ENCODE data around the gene DGKI.

Gene DGKI

DNA sequence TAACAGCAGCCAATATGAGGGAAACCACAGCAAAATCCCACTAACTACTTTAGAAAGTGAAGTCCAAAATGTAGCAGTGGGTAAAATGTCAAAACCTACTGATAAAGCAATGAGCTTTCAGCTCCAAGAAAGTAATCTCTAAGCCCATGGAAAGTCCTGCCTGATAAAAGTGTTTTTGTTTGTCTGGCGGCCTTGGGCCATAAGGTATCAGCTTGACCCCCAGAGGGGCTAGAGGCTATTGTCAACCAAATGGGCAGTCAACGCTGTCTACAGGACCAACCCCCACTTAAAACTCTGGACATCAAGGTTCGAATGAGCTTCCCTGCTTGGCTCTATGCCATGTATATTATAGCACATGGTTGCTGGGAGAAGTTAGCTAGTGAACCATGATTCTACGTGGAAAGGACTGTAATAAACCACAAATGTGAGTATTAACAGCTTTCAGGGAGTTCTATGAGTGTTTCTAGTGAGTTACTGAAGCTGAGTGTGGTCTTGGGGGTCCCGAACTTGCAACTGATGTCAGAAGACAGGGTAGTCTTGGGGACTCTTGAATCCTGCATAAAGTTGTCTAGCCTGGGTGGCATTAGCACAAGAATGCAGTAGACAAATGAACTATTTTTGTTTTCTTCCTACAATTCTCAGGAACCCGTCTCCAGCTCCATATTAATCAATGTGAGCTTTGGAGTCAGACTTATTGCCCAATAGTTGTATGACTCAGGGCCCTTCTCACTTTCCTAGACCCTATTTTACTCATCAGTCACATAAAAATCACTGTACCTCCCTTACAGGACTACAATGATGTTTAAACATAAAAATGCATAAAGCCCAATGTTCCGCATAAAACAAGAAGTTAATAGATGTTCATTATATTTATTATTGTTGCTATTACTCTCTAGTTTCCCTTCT is 164.9 kb downstream of the DGKI start:
- Histone ChIP-seq H4K8ac (ENCODE audit: low read length) (peak overlapping the region; percentile 24), H3K9ac (ENCODE audit: low read length) (peak overlapping the region; percentile 82), H3K4me1 (ENCODE audit: control insufficient read depth, insufficient read depth, low read depth, low read length) (peaks cover 2% of the 10 kb centered on the region), H2BK12ac (ENCODE audit: low read length in 2 of 2) (no peak overlapping the region), H3K9me3 (ENCODE audit: control insufficient read depth, low read length) (no peaks in the 10 kb centered on the region), H3K27me3 (ENCODE audit: control insufficient read depth in 1 of 2, insufficient read depth in 1 of 2, low read length in 2 of 2) (no peaks in the 10 kb centered on the region), H3K18ac (ENCODE audit: low read depth in 1 of 2, low read length in 2 of 2) (no peak overlapping the region), H3K14ac (ENCODE audit: low read length in 2 of 2) (no peak overlapping the region), H3K23ac (ENCODE audit: low read length in 2 of 2) (no peak overlapping the region), H2BK5ac (ENCODE audit: low read depth, low read length, poor library complexity, severe bottlenecking) (peak overlapping the region; percentile 53), H2BK120ac (ENCODE audit: low read depth, low read length) (no peak overlapping the region), H3K4me3 (ENCODE audit: insufficient read depth in 1 of 2, low read depth in 1 of 2, low read length in 2 of 2) (peak overlapping the region in 1 of 2 experiments; percentile 41), H4K91ac (ENCODE audit: low read length) (no peak overlapping the region), H3K79me1 (replicated peaks; ENCODE audit: low read length, poor library complexity, severe bottlenecking) (no peaks in the 10 kb centered on the region), H3K4me2 (ENCODE audit: low read length, poor library complexity, severe bottlenecking) (no peak overlapping the region), H2AFZ (ENCODE audit: low read depth, low read length) (no peak overlapping the region), H3K36me3 (ENCODE audit: control insufficient read depth in 1 of 2, insufficient read depth in 2 of 2, low read depth in 1 of 2, low read length in 2 of 2) (no peaks in the 10 kb centered on the region), H2AK5ac (ENCODE audit: low read length, severe bottlenecking) (peak overlapping the region; percentile 23), H3K27ac (ENCODE audit: low read length, poor library complexity, severe bottlenecking) (peak overlapping the region; percentile 85), H2BK15ac (ENCODE audit: low read depth, poor library complexity, severe bottlenecking) (no peak overlapping the region), H3K4ac (ENCODE audit: low read depth in 1 of 2, low read length in 2 of 2) (no peak overlapping the region)
- peak; percentile 69 for DNase-seq
- 76% methylated on average over 7 of the region's 7 CpGs for WGBS

DNA sequence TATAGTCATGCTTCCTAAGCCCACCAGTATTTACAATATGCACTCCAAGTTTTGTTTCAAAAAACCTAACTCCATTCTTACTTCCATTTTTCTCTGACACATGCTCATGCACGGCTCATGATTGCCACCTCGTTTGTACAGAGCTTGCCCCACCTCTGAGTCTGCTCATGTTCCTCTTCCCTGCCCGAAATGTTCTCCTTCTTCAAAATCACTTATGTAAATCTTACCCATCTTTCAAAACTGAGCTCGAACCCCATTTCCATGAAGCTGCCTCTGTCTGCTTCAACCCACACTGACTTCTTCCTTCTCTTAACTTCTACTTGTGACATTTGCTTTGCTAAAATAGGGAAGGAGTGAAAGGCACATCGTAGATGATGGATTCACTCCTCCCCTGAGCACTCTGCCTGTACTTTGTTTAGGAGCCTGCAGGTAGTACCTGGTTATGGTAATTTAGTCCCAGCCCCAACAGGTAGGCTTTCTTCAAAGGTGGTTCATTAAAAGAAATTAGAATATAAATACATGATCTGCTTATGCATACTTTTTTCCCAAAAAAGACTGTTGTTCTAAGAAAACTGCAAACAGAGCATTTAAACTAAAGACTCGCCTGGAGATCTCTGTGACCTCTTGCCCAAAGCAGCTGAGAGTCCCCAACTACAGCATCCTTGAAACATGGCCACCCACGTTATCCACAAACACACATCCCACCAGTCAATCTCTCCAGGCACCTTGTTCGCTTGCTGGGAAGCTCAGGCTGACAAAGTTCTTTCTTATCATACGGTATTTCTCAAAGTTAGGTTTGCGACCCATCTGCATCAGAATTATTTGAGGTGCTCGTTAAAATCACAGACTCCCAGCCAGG is 172.0 kb downstream of the DGKI start:
- no peak for DNase-seq
- no peak overlapping the region for H2AK5ac ChIP-seq (ENCODE audit: low read length, severe bottlenecking)

DNA sequence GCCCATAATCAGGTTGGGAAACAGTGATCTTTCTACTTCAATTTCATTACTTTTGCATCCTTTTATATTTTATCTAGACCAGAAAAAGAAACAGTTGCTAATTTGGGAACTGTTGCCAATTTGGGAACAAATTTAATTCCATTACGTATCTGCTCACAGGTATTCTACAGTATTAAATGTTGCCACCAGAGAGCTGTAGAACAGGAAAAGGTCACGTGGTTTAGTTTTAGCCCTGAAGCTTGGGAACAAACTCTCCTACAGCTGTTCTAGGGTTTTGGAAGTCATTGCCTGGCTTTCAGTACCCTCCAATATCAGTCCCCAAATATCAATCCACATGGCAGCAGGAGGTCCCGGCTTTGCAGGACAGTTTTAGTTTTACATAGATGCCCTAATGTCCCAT is 172.7 kb downstream of the DGKI start:
- no peak overlapping the region for H2BK5ac ChIP-seq (ENCODE audit: low read depth, low read length, poor library complexity, severe bottlenecking)
- H3K36me3 ChIP-seq (ENCODE audit: control insufficient read depth in 1 of 2, insufficient read depth in 2 of 2, low read depth in 1 of 2, low read length in 2 of 2), result no peaks in the 10 kb centered on the region
- H3K4ac ChIP-seq (ENCODE audit: low read depth in 1 of 2, low read length in 2 of 2), result no peak overlapping the region
- DNase-seq, result no peak
- no peak overlapping the region for H4K91ac ChIP-seq (ENCODE audit: low read length)
- no peak overlapping the region for H3K23ac ChIP-seq (ENCODE audit: low read length in 2 of 2)
- H3K79me1 ChIP-seq (replicated peaks; ENCODE audit: low read length, poor library complexity, severe bottlenecking), result no peaks in the 10 kb centered on the region
- H3K18ac ChIP-seq (ENCODE audit: low read depth in 1 of 2, low read length in 2 of 2), result no peak overlapping the region
- no peaks in the 10 kb centered on the region for H3K27me3 ChIP-seq (ENCODE audit: control insufficient read depth in 1 of 2, insufficient read depth in 1 of 2, low read length in 2 of 2)
- H2BK120ac ChIP-seq (ENCODE audit: low read depth, low read length), result no peak overlapping the region
- no peak overlapping the region for H3K27ac ChIP-seq (ENCODE audit: low read length, poor library complexity, severe bottlenecking)
- peaks cover 4% of the 10 kb centered on the region for H3K4me1 ChIP-seq (ENCODE audit: control insufficient read depth, insufficient read depth, low read depth, low read length)
- H2AK5ac ChIP-seq (ENCODE audit: low read length, severe bottlenecking), result no peak overlapping the region
- no peak overlapping the region for H3K4me3 ChIP-seq (ENCODE audit: insufficient read depth in 1 of 2, low read depth in 1 of 2, low read length in 2 of 2)
- 90% methylated on average over 3 of the region's 3 CpGs for WGBS
- no peak overlapping the region for H3K9ac ChIP-seq (ENCODE audit: low read length)
- H4K8ac ChIP-seq (ENCODE audit: low read length), result no peak overlapping the region
- H3K9me3 ChIP-seq (ENCODE audit: control insufficient read depth, low read length), result no peaks in the 10 kb centered on the region
- H3K4me2 ChIP-seq (ENCODE audit: low read length, poor library complexity, severe bottlenecking), result no peak overlapping the region
- no peak overlapping the region for H3K14ac ChIP-seq (ENCODE audit: low read length in 2 of 2)
- no peak overlapping the region for H2BK15ac ChIP-seq (ENCODE audit: low read depth, poor library complexity, severe bottlenecking)
- no peak overlapping the region for H2AFZ ChIP-seq (ENCODE audit: low read depth, low read length)
- no peak overlapping the region for H2BK12ac ChIP-seq (ENCODE audit: low read length in 2 of 2)

More for the DNA sequence above, 172.0 kb downstream of the DGKI start:
- no peak overlapping the region for H3K9ac ChIP-seq (ENCODE audit: low read length)
- no peak overlapping the region for H3K14ac ChIP-seq (ENCODE audit: low read length in 2 of 2)
- H3K4me1 ChIP-seq (ENCODE audit: control insufficient read depth, insufficient read depth, low read depth, low read length), result peaks cover 4% of the 10 kb centered on the region
- no peaks in the 10 kb centered on the region for H3K79me1 ChIP-seq (replicated peaks; ENCODE audit: low read length, poor library complexity, severe bottlenecking)
- no peak overlapping the region for H2AFZ ChIP-seq (ENCODE audit: low read depth, low read length)
- H2BK12ac ChIP-seq (ENCODE audit: low read length in 2 of 2), result no peak overlapping the region
- H3K27ac ChIP-seq (ENCODE audit: low read length, poor library complexity, severe bottlenecking), result no peak overlapping the region
- no peak overlapping the region for H4K8ac ChIP-seq (ENCODE audit: low read length)
- H2BK15ac ChIP-seq (ENCODE audit: low read depth, poor library complexity, severe bottlenecking), result no peak overlapping the region
- no peak overlapping the region for H3K23ac ChIP-seq (ENCODE audit: low read length in 2 of 2)
- H3K4me3 ChIP-seq (ENCODE audit: insufficient read depth in 1 of 2, low read depth in 1 of 2, low read length in 2 of 2), result no peak overlapping the region
- H2BK5ac ChIP-seq (ENCODE audit: low read depth, low read length, poor library complexity, severe bottlenecking), result no peak overlapping the region
- no peaks in the 10 kb centered on the region for H3K9me3 ChIP-seq (ENCODE audit: control insufficient read depth, low read length)
- H4K91ac ChIP-seq (ENCODE audit: low read length), result no peak overlapping the region
- no peak overlapping the region for H3K18ac ChIP-seq (ENCODE audit: low read depth in 1 of 2, low read length in 2 of 2)
- no peak overlapping the region for H2BK120ac ChIP-seq (ENCODE audit: low read depth, low read length)
- no peak overlapping the region for H3K4me2 ChIP-seq (ENCODE audit: low read length, poor library complexity, severe bottlenecking)
- H3K36me3 ChIP-seq (ENCODE audit: control insufficient read depth in 1 of 2, insufficient read depth in 2 of 2, low read depth in 1 of 2, low read length in 2 of 2), result no peaks in the 10 kb centered on the region
- no peaks in the 10 kb centered on the region for H3K27me3 ChIP-seq (ENCODE audit: control insufficient read depth in 1 of 2, insufficient read depth in 1 of 2, low read length in 2 of 2)
- H3K4ac ChIP-seq (ENCODE audit: low read depth in 1 of 2, low read length in 2 of 2), result no peak overlapping the region
- 77% methylated on average over 10 of the region's 11 CpGs for WGBS

DNA sequence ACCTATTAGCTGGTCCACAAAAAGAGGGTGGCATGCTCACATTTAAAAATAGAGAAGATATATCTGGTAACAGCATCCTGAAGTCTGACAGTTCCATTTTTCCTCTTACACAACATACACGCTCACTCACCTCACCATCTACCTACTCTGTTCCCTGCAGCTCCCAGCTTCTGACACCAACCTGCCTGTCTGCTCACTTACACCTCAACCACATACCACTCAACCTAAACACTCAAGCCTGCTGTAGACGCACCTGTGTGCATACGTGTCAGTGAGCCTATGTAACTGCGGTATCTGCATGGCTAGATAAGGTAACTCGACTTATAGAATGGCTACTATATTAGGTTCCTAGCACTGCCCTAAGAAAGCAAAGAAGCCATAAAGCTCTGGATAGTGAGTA is 174.9 kb downstream of the DGKI start:
- Histone ChIP-seq H4K91ac (ENCODE audit: low read length) (no peak overlapping the region), H3K36me3 (ENCODE audit: control insufficient read depth in 1 of 2, insufficient read depth in 2 of 2, low read depth in 1 of 2, low read length in 2 of 2) (no peaks in the 10 kb centered on the region), H2BK12ac (ENCODE audit: low read length in 2 of 2) (no peak overlapping the region), H2BK5ac (ENCODE audit: low read depth, low read length, poor library complexity, severe bottlenecking) (no peak overlapping the region), H3K14ac (ENCODE audit: low read length in 2 of 2) (no peak overlapping the region), H2AFZ (ENCODE audit: low read depth, low read length) (no peak overlapping the region), H3K18ac (ENCODE audit: low read depth in 1 of 2, low read length in 2 of 2) (no peak overlapping the region), H3K4ac (ENCODE audit: low read depth in 1 of 2, low read length in 2 of 2) (no peak overlapping the region), H3K27me3 (ENCODE audit: control insufficient read depth in 1 of 2, insufficient read depth in 1 of 2, low read length in 2 of 2) (no peaks in the 10 kb centered on the region), H2BK15ac (ENCODE audit: low read depth, poor library complexity, severe bottlenecking) (no peak overlapping the region), H3K9me3 (ENCODE audit: control insufficient read depth, low read length) (no peaks in the 10 kb centered on the region), H3K4me2 (ENCODE audit: low read length, poor library complexity, severe bottlenecking) (no peak overlapping the region), H3K4me3 (ENCODE audit: insufficient read depth in 1 of 2, low read depth in 1 of 2, low read length in 2 of 2) (no peak overlapping the region), H2BK120ac (ENCODE audit: low read depth, low read length) (no peak overlapping the region), H4K8ac (ENCODE audit: low read length) (no peak overlapping the region), H3K4me1 (ENCODE audit: control insufficient read depth, insufficient read depth, low read depth, low read length) (peaks cover 4% of the 10 kb centered on the region), H3K79me1 (replicated peaks; ENCODE audit: low read length, poor library complexity, severe bottlenecking) (no peaks in the 10 kb centered on the region), H3K23ac (ENCODE audit: low read length in 2 of 2) (no peak overlapping the region), H2AK5ac (ENCODE audit: low read length, severe bottlenecking) (no peak overlapping the region), H3K27ac (ENCODE audit: low read length, poor library complexity, severe bottlenecking) (no peak overlapping the region), H3K9ac (ENCODE audit: low read length) (no peak overlapping the region)
- no peak for DNase-seq
- WGBS, result 92% methylated on average over 5 of the region's 5 CpGs
